Natural killer cell (primary cell): ENCODE data around the gene HYDIN. TPM values are rescaled to one million over a fixed set of nuclear protein-coding genes. Genes with fewer than 3 reads are reported as not detected.
"Not testable (repeated sequence)": the region's sequence is repeated elsewhere in the genome, so short reads cannot be mapped to it uniquely, and the experiment has no call there.

ENCODE experiments used
- ATAC-seq, 3 donors: fragments of 150-1000 bp in 2 of 3; fragments of 200-7000 bp in 1 of 3; cut with Tn5 transposase; 1 replicate in 1 of 3; 2 replicates in 2 of 3; pipeline ENCODE4 v1.10.0; 2021; ENCODE audit warnings: mild to moderate bottlenecking in 2 of 3, moderate library complexity in 2 of 3
- DNase-seq, 2 donors: peaks; one replicate each; pipeline versions ENCODE4 v3.0.0 to v3.0.0-alpha.2; 2013 to 2021; ENCODE audit warnings: mixed read lengths in 1 of 2
- H3K27ac ChIP-seq: one replicate; pipeline ENCODE4 v1.5.1; 2013; ENCODE audit warnings: mild to moderate bottlenecking, low read length
- H3K27me3 ChIP-seq: one replicate; pipeline ENCODE4 v1.6.1; 2013; ENCODE audit warnings: low read length; ENCODE audit not compliant: control insufficient read depth, insufficient read depth
- H3K36me3 ChIP-seq: one replicate; pipeline ENCODE4 v1.6.1; 2013; ENCODE audit warnings: low read length; ENCODE audit not compliant: control insufficient read depth, insufficient read depth
- H3K4me1 ChIP-seq: one replicate; pipeline ENCODE4 v1.6.1; 2013; ENCODE audit warnings: low read length; ENCODE audit not compliant: control insufficient read depth, insufficient read depth
- H3K4me3 ChIP-seq: one replicate; pipeline ENCODE4 v1.5.1; 2013; ENCODE audit warnings: low read length
- H3K9me3 ChIP-seq: one replicate; pipeline ENCODE4 v1.6.1; 2013; ENCODE audit warnings: low read length; ENCODE audit not compliant: control insufficient read depth, insufficient read depth
- H3K27ac Mint-ChIP-seq, 2 donors: one replicate each; pipeline ENCODE4 v1.8.0; 2022; ENCODE audit warnings: mild to moderate bottlenecking in 2 of 2, mixed read lengths in 2 of 2, moderate library complexity in 1 of 2
- H3K27me3 Mint-ChIP-seq, 2 donors: one replicate each; pipeline ENCODE4 v1.8.0; 2022; ENCODE audit warnings: low read depth in 2 of 2, mixed read lengths in 2 of 2
- H3K36me3 Mint-ChIP-seq: one replicate; pipeline ENCODE4 v1.8.0; 2022; ENCODE audit warnings: mixed read lengths
- H3K4me1 Mint-ChIP-seq, 2 donors: one replicate each; pipeline ENCODE4 v1.8.0; 2022; ENCODE audit warnings: mixed read lengths in 2 of 2
- H3K4me3 Mint-ChIP-seq: one replicate; pipeline ENCODE4 v1.8.0; 2022; ENCODE audit warnings: mild to moderate bottlenecking, moderate library complexity, mixed read lengths
- H3K9me3 Mint-ChIP-seq, 2 donors: one replicate each; pipeline ENCODE4 v1.8.0; 2022; ENCODE audit warnings: mixed read lengths in 2 of 2
- WGBS: methylation state at CpG from one replicate; pipeline ENCODE4 v1.1.7; 2013; ENCODE audit warnings: missing lambda C conversion rate; ENCODE audit not compliant: insufficient coverage; 5-methylcytosine and 5-hydroxymethylcytosine counted together
- intact Hi-C: fragments of 100-400 bp; cut with micrococcal nuclease; formaldehyde crosslinking; loops from one replicate; pipeline ENCODE4 v1.14.2; 2022
- total RNA-seq, 4 donors: library from RNA; stranded (reverse); fragments of 120-200 nt in 1 of 4; gene quantifications; one replicate each; pipeline versions ENCODE4 v1.2.3 to v1.2.4, GENCODE V29; 2013 to 2022

HYDIN gene
- total RNA-seq, 3 donors from 2014 or later (not counting 1 experiment from before 2014, with no cell fraction given): 0.43 to 1.1 (median 0.82) TPM

GRCh38 chr16:70953824-70954223 is 276.7 kb downstream of the HYDIN start:
- DNase-seq, H3K9me3 ChIP-seq, intact Hi-C loops, H3K27me3 Mint-ChIP-seq, ATAC-seq, H3K27ac Mint-ChIP-seq, H3K4me3 ChIP-seq, H3K4me1 Mint-ChIP-seq, H3K36me3 ChIP-seq, H3K4me1 ChIP-seq, H3K27me3 ChIP-seq, H3K9me3 Mint-ChIP-seq, H3K4me3 Mint-ChIP-seq, H3K36me3 Mint-ChIP-seq, H3K27ac ChIP-seq: not testable (repeated sequence)
- WGBS: no CpG with 5 or more reads among the region's 5 CpGs

- H3K36me3 ChIP-seq, H3K36me3 Mint-ChIP-seq, intact Hi-C loops, ATAC-seq, H3K27ac Mint-ChIP-seq, H3K9me3 Mint-ChIP-seq, DNase-seq, H3K27me3 ChIP-seq, H3K9me3 ChIP-seq, H3K27ac ChIP-seq, H3K27me3 Mint-ChIP-seq, H3K4me3 Mint-ChIP-seq, H3K4me1 Mint-ChIP-seq, H3K4me3 ChIP-seq, H3K4me1 ChIP-seq: not testable (repeated sequence)
- WGBS: 81% methylated on average over 13 of the region's 15 CpGs
Observed at GRCh38 chr16:70943551-70943950, 287.0 kb downstream of the HYDIN start.

- H3K4me3 ChIP-seq, DNase-seq, H3K27ac ChIP-seq, H3K36me3 Mint-ChIP-seq, H3K9me3 ChIP-seq, H3K27ac Mint-ChIP-seq, H3K4me3 Mint-ChIP-seq, H3K4me1 Mint-ChIP-seq, H3K9me3 Mint-ChIP-seq, H3K27me3 ChIP-seq, ATAC-seq, intact Hi-C loops, H3K36me3 ChIP-seq, H3K4me1 ChIP-seq, H3K27me3 Mint-ChIP-seq: not testable (repeated sequence)
- WGBS: no CpG with 5 or more reads among the region's 7 CpGs
Observed at GRCh38 chr16:70939690-70940359, 290.7 kb downstream of the HYDIN start.

- H3K9me3 Mint-ChIP-seq, H3K4me3 Mint-ChIP-seq, H3K27ac ChIP-seq, ATAC-seq, H3K27me3 ChIP-seq, H3K4me3 ChIP-seq, H3K4me1 ChIP-seq, H3K27me3 Mint-ChIP-seq, H3K36me3 Mint-ChIP-seq, H3K4me1 Mint-ChIP-seq, H3K9me3 ChIP-seq, H3K27ac Mint-ChIP-seq, H3K36me3 ChIP-seq, intact Hi-C loops, DNase-seq: not testable (repeated sequence)
- WGBS: 90% methylated on average over 2 of the region's 12 CpGs
Observed at GRCh38 chr16:70936781-70937525, 293.6 kb downstream of the HYDIN start.

GRCh38 chr16:70935325-70935724 is 295.2 kb downstream of the HYDIN start:
- WGBS: no CpG with 5 or more reads among the region's 4 CpGs
- H3K36me3 ChIP-seq, H3K27ac Mint-ChIP-seq, H3K4me1 ChIP-seq, H3K4me3 ChIP-seq, intact Hi-C loops, H3K27me3 ChIP-seq, ATAC-seq, DNase-seq, H3K9me3 ChIP-seq, H3K4me1 Mint-ChIP-seq, H3K27me3 Mint-ChIP-seq, H3K9me3 Mint-ChIP-seq, H3K27ac ChIP-seq, H3K36me3 Mint-ChIP-seq, H3K4me3 Mint-ChIP-seq: not testable (repeated sequence)

- ATAC-seq, DNase-seq, intact Hi-C loops, H3K9me3 Mint-ChIP-seq, H3K27me3 Mint-ChIP-seq, H3K36me3 Mint-ChIP-seq, H3K4me1 Mint-ChIP-seq, H3K27ac ChIP-seq, H3K4me1 ChIP-seq, H3K4me3 Mint-ChIP-seq, H3K9me3 ChIP-seq, H3K27ac Mint-ChIP-seq, H3K36me3 ChIP-seq, H3K4me3 ChIP-seq, H3K27me3 ChIP-seq: not testable (repeated sequence)
- WGBS: 72% methylated on average over 3 of the region's 8 CpGs
Observed at GRCh38 chr16:70933746-70934145, 296.8 kb downstream of the HYDIN start.

- intact Hi-C loops, H3K4me3 ChIP-seq: not testable (repeated sequence)
Observed at GRCh38 chr16:70930757-70931156, 299.8 kb downstream of the HYDIN start.

GRCh38 chr16:70922164-70922563 is 308.4 kb downstream of the HYDIN start:
- H3K27ac Mint-ChIP-seq, H3K27ac ChIP-seq, H3K36me3 ChIP-seq, H3K4me1 Mint-ChIP-seq, H3K36me3 Mint-ChIP-seq, H3K4me1 ChIP-seq, H3K27me3 ChIP-seq, H3K27me3 Mint-ChIP-seq, DNase-seq, ATAC-seq, H3K4me3 Mint-ChIP-seq, H3K9me3 ChIP-seq, intact Hi-C loops, H3K9me3 Mint-ChIP-seq, H3K4me3 ChIP-seq: not testable (repeated sequence)
- WGBS: 100% methylated on average over 1 of the region's 6 CpGs

More at GRCh38 chr16:70930757-70931156, 299.8 kb downstream of the HYDIN start:
- DNase-seq, H3K9me3 Mint-ChIP-seq, H3K27ac Mint-ChIP-seq, ATAC-seq, H3K27me3 ChIP-seq, H3K27me3 Mint-ChIP-seq, H3K4me3 Mint-ChIP-seq, H3K4me1 ChIP-seq, H3K27ac ChIP-seq, H3K9me3 ChIP-seq, H3K36me3 ChIP-seq, H3K4me1 Mint-ChIP-seq, H3K36me3 Mint-ChIP-seq: not testable (repeated sequence)
